IPS-18a (cell line): Measurements from ENCODE around the gene PFKFB3.

ENCODE experiments used
- H3K27ac ChIP-seq: one replicate; pipeline ENCODE4 v1.5.1; 2013; ENCODE audit warnings: low read length
- H3K27me3 ChIP-seq: one replicate; pipeline ENCODE4 v1.6.1; 2013; ENCODE audit warnings: mild to moderate bottlenecking, low read length; ENCODE audit not compliant: control insufficient read depth, insufficient read depth
- H3K36me3 ChIP-seq: one replicate; pipeline ENCODE4 v1.6.1; 2013; ENCODE audit warnings: low read depth, low read length; ENCODE audit not compliant: control insufficient read depth
- H3K4me1 ChIP-seq: one replicate; pipeline ENCODE4 v1.6.1; 2013; ENCODE audit warnings: low read depth, low read length; ENCODE audit not compliant: control insufficient read depth
- H3K4me3 ChIP-seq: one replicate; pipeline ENCODE4 v1.5.1; 2013; ENCODE audit warnings: low read length
- H3K9ac ChIP-seq: one replicate; pipeline ENCODE4 v1.6.1; 2013; ENCODE audit warnings: mild to moderate bottlenecking, low read length, moderate library complexity
- H3K9me3 ChIP-seq: one replicate; pipeline ENCODE4 v1.6.1; 2013; ENCODE audit warnings: low read depth, low read length; ENCODE audit not compliant: control insufficient read depth

PFKFB3 gene

GRCh38 chr10:6224781-6225180, 22.0 kb downstream of the PFKFB3 start:
- H3K36me3 ChIP-seq, result peaks cover 82% of the 10 kb centered on the region
- H3K4me1 ChIP-seq, result no peaks in the 10 kb centered on the region
- no peak overlapping the region for H3K27ac ChIP-seq
- no peak overlapping the region for H3K9ac ChIP-seq
- H3K4me3 ChIP-seq, result no peak overlapping the region
- no peaks in the 10 kb centered on the region for H3K9me3 ChIP-seq
- no peaks in the 10 kb centered on the region for H3K27me3 ChIP-seq

- no peaks in the 10 kb centered on the region for H3K9me3 ChIP-seq
- H3K36me3 ChIP-seq, result peaks cover 85% of the 10 kb centered on the region
- no peak overlapping the region for H3K4me3 ChIP-seq
- H3K27me3 ChIP-seq, result no peaks in the 10 kb centered on the region
- no peak overlapping the region for H3K27ac ChIP-seq
- no peak overlapping the region for H3K9ac ChIP-seq
- no peaks in the 10 kb centered on the region for H3K4me1 ChIP-seq
Observed at GRCh38 chr10:6225263-6225814, 22.6 kb downstream of the PFKFB3 start.

DNA sequence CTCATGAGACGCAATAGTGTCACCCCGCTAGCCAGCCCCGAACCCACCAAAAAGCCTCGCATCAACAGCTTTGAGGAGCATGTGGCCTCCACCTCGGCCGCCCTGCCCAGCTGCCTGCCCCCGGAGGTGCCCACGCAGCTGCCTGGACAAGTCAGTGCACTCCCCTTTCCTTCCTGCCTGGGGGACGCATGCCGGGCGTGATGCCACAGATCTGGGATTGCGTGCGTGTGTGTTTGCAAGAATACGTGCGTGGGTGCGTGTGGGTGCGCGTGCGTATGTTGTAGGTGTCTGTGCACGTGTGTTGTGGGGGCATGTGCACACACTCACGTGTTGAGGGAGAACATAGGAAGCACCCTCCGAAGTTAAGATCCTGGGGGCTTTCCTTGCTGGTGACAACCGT, 23.5 kb downstream of the PFKFB3 start:
- Histone ChIP-seq H3K9me3 (no peaks in the 10 kb centered on the region), H3K27me3 (no peaks in the 10 kb centered on the region), H3K4me1 (no peaks in the 10 kb centered on the region), H3K9ac (no peak overlapping the region), H3K4me3 (no peak overlapping the region), H3K36me3 (peaks cover 76% of the 10 kb centered on the region), H3K27ac (no peak overlapping the region)

- Histone ChIP-seq H3K9me3 (no peaks in the 10 kb centered on the region), H3K27ac (no peak overlapping the region), H3K36me3 (peaks cover 67% of the 10 kb centered on the region), H3K27me3 (no peaks in the 10 kb centered on the region), H3K4me3 (no peak overlapping the region), H3K4me1 (no peaks in the 10 kb centered on the region), H3K9ac (no peak overlapping the region)
Observed at GRCh38 chr10:6227346-6227745, 24.6 kb downstream of the PFKFB3 start.

DNA sequence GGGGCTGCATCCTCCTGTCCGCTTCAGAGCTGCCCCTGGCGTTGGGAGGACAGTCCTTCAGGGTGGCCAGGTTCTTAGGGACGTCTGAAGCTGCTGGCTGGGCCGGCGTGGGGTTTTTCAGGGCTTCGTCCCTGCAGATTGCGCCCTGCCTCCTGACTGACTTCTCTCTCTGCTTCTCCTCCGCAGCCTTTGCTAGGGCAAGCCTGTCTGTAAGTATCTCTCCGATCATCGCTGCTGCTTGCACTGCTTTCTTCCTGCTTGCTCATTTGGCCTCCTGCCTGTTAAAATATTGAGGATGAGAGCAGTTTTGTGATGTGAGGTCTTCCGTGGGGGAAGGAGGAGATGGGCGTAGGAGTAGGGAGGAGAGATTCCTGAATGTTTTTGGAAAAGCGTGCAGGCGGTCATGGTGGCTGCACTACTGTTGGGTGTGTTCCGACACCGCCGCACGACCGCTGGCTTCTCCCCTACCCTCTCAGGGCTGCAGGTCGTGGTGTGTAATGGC, 25.3 kb downstream of the PFKFB3 start:
- Histone ChIP-seq H3K27me3 (no peaks in the 10 kb centered on the region), H3K4me3 (no peak overlapping the region), H3K27ac (no peak overlapping the region), H3K9me3 (no peaks in the 10 kb centered on the region), H3K36me3 (peaks cover 64% of the 10 kb centered on the region), H3K4me1 (no peaks in the 10 kb centered on the region), H3K9ac (no peak overlapping the region)

DNA sequence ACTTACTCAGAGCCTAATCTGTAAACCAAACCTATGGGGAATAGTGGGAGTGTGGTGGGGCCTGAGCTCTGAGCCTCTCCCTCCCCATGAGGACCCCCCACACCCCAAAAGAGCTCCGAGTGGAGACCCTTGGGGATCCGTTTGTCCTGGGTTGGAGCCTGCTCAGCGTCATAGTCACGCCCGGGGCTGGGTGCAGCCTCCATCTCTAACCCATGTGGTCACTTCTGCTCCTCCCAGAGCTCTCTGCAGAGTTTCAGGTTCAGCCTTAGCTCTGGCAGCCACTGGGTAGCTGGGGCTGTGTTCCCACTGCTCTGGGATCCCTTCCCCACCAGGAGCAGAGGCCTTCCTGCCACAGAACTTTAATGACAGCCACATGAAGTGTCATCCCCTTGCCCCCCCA, 25.9 kb downstream of the PFKFB3 start:
- no peak overlapping the region for H3K27ac ChIP-seq
- no peaks in the 10 kb centered on the region for H3K4me1 ChIP-seq
- H3K36me3 ChIP-seq, result peaks cover 63% of the 10 kb centered on the region
- no peak overlapping the region for H3K4me3 ChIP-seq
- H3K9me3 ChIP-seq, result no peaks in the 10 kb centered on the region
- H3K27me3 ChIP-seq, result no peaks in the 10 kb centered on the region
- no peak overlapping the region for H3K9ac ChIP-seq

- Histone ChIP-seq H3K27me3 (no peaks in the 10 kb centered on the region), H3K9me3 (no peaks in the 10 kb centered on the region), H3K4me3 (no peak overlapping the region), H3K27ac (no peak overlapping the region), H3K4me1 (no peaks in the 10 kb centered on the region), H3K9ac (no peak overlapping the region), H3K36me3 (peaks cover 63% of the 10 kb centered on the region)
Observed at GRCh38 chr10:6229290-6229689, 26.6 kb downstream of the PFKFB3 start.

DNA sequence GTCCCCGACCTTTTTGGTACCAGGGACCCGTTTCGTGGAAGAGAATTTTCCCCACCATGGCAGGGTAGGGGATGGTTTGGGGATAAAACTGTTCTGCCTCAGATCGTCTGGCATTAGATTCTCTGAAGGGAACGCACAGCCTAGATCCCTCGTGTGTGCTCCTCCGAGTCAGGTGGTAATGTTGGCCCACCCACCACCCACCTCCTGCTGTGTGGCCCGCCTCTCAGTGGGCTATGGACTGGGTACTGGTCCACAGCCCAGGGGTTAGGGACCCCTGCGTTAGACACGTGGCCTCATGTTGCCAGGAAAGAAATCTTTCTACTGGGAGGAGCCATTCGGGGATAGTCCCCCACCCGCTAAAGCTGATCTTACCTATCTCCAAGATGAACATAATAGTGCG, 27.0 kb downstream of the PFKFB3 start:
- Histone ChIP-seq H3K4me3 (no peak overlapping the region), H3K36me3 (peaks cover 61% of the 10 kb centered on the region), H3K9ac (no peak overlapping the region), H3K4me1 (no peaks in the 10 kb centered on the region), H3K27me3 (no peaks in the 10 kb centered on the region), H3K9me3 (no peaks in the 10 kb centered on the region), H3K27ac (no peak overlapping the region)

- Histone ChIP-seq H3K4me1 (no peaks in the 10 kb centered on the region), H3K27ac (no peak overlapping the region), H3K27me3 (no peaks in the 10 kb centered on the region), H3K36me3 (peaks cover 55% of the 10 kb centered on the region), H3K9ac (no peak overlapping the region), H3K9me3 (no peaks in the 10 kb centered on the region), H3K4me3 (no peak overlapping the region)
Observed at GRCh38 chr10:6230315-6230714, 27.6 kb downstream of the PFKFB3 start.

GRCh38 chr10:6231146-6231545, 28.4 kb downstream of the PFKFB3 start:
- Histone ChIP-seq H3K36me3 (peaks cover 47% of the 10 kb centered on the region), H3K27ac (no peak overlapping the region), H3K4me1 (no peaks in the 10 kb centered on the region), H3K9ac (no peak overlapping the region), H3K4me3 (no peak overlapping the region), H3K9me3 (no peaks in the 10 kb centered on the region), H3K27me3 (no peaks in the 10 kb centered on the region)

DNA sequence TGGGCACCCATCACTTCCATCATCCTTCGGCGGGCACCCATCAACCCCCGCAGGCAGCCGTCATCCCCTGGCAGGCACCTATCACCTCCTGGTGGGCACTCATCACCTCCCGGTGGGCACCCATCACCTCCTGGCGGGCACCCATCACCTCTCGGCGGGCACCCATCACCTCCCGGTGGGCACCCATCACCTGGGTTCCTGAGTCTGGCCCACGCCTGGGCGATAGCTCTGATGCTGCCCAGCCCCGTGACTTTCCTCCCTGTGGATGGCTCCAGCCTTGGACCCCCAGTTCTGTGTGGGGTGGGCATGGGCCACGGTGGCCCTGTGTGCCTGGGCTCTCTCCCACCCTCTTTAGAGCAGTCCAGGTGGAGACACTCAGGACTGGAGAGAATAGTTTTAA, 29.0 kb downstream of the PFKFB3 start:
- H3K36me3 ChIP-seq, result peaks cover 43% of the 10 kb centered on the region

DNA sequence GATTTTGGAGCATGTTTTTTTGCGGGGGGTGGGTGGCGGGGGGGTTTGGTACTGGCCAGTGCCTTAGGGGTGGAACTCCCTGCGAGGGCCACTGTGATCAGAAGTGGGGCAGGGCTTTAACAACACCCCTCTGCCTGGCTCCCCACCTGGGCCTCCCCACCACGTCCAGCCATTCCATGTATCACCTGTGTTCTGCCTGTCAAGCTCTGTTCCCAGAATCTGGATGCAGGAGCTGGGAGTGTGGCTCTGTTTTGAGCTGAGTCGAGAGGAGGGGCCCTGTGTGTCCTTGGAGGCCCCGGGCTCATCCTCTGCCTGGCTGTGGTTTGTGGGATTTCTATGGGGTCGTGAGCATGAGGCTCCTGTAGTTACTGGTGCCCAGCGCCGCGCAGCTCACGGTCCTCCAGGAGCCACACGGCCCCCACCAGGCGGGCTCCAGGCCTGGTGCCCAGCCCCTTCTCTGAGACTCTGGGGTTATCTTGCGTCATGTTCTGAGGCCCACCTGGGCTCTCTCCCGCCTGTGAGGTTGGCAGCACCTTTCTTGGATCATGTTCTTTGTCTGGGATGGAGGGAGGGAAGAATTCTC, 29.6 kb downstream of the PFKFB3 start:
- Histone ChIP-seq H3K4me3 (no peak overlapping the region), H3K9ac (no peak overlapping the region), H3K27me3 (no peaks in the 10 kb centered on the region), H3K4me1 (no peaks in the 10 kb centered on the region), H3K27ac (no peak overlapping the region), H3K36me3 (peaks cover 39% of the 10 kb centered on the region), H3K9me3 (no peaks in the 10 kb centered on the region)

More for the DNA sequence above, 29.0 kb downstream of the PFKFB3 start:
- Histone ChIP-seq H3K9ac (no peak overlapping the region), H3K27me3 (no peaks in the 10 kb centered on the region), H3K27ac (no peak overlapping the region), H3K4me1 (no peaks in the 10 kb centered on the region), H3K4me3 (no peak overlapping the region), H3K9me3 (no peaks in the 10 kb centered on the region)
